ENCODE measurements around the gene SCT. TPM values are rescaled to one million over a fixed set of nuclear protein-coding genes. Genes with fewer than 3 reads are reported as not detected.

SCT gene
- total RNA-seq, 2 donors from 2014 or later, result not detected

DNA sequence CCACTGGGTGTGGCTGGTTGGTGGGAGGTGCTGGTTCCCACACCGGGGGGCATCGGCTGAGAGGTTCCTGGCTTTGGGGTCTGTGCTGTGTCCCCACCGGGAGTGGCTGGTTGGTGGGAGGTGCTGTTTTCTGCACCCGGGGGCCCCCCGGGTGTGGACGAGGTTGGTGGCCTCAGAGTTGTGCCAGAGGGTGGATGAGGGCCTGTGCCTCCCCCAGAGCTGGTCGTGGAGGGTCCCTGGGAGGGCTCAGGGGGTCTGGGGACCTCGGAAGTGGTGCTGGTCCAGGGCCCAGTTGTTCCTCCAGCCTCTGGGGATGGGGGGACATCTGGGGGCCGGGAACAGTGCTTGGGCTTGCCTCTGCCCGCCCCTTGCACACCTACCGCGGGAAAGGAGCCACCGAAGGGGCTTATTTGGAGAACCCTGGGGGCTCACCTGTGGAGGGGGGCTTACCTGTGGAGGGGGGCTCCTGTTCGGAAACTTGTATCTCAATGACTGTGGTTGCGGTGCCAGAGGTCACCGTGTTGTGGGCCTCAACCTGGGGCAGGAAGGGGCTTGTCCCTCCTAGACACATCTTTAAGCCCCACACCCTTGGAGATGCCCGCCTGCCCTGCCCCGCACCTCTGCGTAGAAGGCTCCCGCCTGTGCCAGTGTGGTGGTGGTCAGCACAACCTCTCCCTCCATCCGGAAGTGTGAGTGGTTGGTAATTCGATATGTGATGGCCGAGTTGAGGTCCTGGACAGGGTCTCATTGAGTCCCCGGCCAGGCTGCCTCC lies 7.9 kb downstream of the SCT start:
- intact Hi-C loops (cut with DNase I), result no loop called here
- peaks cover 11% of the 10 kb centered on the region for H3K4me1 ChIP-seq (replicated peaks)
- no peaks in the 10 kb centered on the region for H3K9me3 ChIP-seq
- H3K27me3 ChIP-seq (replicated peaks; ENCODE audit: insufficient read depth), result no peaks in the 10 kb centered on the region
- TF ChIP-seq, protein P1, sequence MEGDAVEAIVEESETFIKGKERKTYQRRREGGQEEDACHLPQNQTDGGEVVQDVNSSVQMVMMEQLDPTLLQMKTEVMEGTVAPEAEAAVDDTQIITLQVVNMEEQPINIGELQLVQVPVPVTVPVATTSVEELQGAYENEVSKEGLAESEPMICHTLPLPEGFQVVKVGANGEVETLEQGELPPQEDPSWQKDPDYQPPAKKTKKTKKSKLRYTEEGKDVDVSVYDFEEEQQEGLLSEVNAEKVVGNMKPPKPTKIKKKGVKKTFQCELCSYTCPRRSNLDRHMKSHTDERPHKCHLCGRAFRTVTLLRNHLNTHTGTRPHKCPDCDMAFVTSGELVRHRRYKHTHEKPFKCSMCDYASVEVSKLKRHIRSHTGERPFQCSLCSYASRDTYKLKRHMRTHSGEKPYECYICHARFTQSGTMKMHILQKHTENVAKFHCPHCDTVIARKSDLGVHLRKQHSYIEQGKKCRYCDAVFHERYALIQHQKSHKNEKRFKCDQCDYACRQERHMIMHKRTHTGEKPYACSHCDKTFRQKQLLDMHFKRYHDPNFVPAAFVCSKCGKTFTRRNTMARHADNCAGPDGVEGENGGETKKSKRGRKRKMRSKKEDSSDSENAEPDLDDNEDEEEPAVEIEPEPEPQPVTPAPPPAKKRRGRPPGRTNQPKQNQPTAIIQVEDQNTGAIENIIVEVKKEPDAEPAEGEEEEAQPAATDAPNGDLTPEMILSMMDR (IDR thresholded peaks at IDR 0.05), result no peak
- TF ChIP-seq POLR2A (IDR thresholded peaks at IDR 0.05), result no peak
- no peak for TF ChIP-seq POLR2AphosphoS5 (IDR thresholded peaks at IDR 0.05)
- H3K36me3 ChIP-seq, result no peaks in the 10 kb centered on the region
- no peak overlapping the region for H3K4me3 ChIP-seq
- DNase-seq (ENCODE audit: low spot score), result no peak
- 91% methylated on average over 24 of the region's 24 CpGs for WGBS
- H3K27ac ChIP-seq, result no peak overlapping the region

DNA sequence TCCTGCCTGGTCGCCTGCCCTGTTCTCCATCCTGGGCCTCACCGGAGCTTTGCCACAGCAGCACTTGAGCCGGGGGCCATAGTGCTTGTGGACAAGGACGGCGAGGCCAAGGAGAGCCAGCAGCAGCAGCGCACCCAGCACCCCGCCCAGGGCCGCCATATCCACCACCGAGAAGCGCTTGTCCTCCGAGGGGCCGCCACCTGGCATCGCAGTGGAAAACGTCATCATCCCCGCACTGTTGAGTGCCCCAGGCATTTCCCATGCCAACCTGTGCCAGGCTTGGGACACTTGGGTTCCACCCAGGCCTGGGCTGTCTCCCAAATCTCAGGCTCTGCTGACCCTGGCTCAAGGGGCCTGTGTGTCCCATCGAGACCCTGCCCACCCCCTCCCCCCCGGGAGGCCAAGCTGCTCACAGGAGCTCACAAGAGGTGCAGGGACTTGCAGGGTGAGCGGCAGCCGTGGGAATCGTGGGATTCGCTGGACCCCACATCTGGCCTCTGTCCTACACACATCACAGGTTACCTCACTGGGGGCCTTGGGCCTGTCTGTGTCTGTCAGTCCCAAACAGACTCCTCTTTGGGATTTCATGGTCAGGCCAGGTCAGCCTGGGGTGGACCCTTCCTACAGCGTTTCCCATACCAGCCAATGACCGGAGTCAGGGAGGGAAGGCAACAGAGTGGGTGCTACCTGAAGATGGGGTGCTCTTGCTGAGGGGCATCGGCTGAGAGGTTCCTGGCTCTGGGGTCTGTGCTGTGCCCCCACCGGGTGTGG lies 8.9 kb downstream of the SCT start:
- Histone ChIP-seq H3K9me3 (no peaks in the 10 kb centered on the region), H3K27ac (no peak overlapping the region), H3K36me3 (no peaks in the 10 kb centered on the region), H3K4me3 (no peak overlapping the region), H3K4me1 (replicated peaks) (peaks cover 15% of the 10 kb centered on the region), H3K27me3 (replicated peaks; ENCODE audit: insufficient read depth) (no peaks in the 10 kb centered on the region)
- 95% methylated on average over 21 of the region's 25 CpGs for WGBS
- no peak for TF ChIP-seq POLR2AphosphoS5 (IDR thresholded peaks at IDR 0.05)
- TF ChIP-seq POLR2A (IDR thresholded peaks at IDR 0.05), result no peak
- TF ChIP-seq, protein P1 (IDR thresholded peaks at IDR 0.05), result no peak
- intact Hi-C loops (cut with DNase I), result no loop called here
- DNase-seq (ENCODE audit: low spot score), result no peak

- Histone ChIP-seq H3K4me1 (replicated peaks) (peaks cover 15% of the 10 kb centered on the region), H3K4me3 (no peak overlapping the region), H3K27me3 (replicated peaks; ENCODE audit: insufficient read depth) (no peaks in the 10 kb centered on the region), H3K36me3 (no peaks in the 10 kb centered on the region), H3K27ac (no peak overlapping the region), H3K9me3 (no peaks in the 10 kb centered on the region)
- WGBS, result 94% methylated on average over 39 of the region's 57 CpGs
- intact Hi-C loops (cut with DNase I), result no loop called here
- DNase-seq (ENCODE audit: low spot score), result no peak
- TF ChIP-seq POLR2AphosphoS5 (IDR thresholded peaks at IDR 0.05), result no peak
- TF ChIP-seq, protein P1 (IDR thresholded peaks at IDR 0.05), result no peak
Measured at GRCh38 chr11:617199-617911, 9.6 kb downstream of the SCT start.

DNA sequence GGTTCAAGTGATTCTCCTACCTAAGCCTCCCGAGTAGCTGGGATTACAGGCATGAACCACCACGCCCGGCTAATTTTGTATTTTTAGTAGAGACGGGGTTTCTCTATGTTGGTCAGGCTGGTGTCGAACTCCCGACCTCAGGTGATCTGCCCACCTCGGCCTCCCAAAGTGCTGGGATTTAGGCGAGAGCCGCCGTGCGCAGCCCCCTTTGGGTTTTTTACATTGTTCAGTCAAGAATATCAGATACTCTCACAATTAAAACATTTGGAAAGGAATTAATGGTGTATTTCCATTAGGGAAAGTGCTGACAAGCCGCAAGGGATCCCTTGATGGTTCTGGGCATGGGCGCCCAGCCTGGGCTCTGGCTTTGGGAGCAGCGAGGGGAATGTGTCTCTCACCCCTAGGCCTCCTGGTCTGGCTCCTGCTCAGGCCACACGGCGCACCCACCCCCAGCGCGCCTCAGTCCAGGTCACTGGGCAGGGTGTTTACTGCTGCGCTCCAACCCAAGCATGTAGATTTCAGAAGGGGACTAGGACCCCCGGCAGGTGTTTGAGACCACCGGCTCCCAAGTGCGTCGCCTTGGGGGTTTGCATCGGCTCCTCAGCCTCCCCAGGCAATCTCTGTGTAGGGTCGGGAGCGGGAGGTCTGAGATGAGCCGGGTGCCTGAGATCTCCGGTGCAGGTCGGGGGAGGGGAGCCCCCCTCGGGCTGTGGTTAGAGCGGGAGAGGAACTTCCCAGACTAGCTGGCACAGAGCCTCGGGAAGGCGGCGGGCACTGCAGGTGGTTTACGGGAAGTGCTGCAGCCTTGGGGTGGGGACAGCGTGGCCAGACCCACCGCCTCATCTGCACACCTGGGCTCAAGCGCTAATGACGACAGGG lies 10.4 kb downstream of the SCT start:
- no peaks in the 10 kb centered on the region for H3K36me3 ChIP-seq
- DNase-seq (ENCODE audit: low spot score), result no peak
- H3K9me3 ChIP-seq, result no peaks in the 10 kb centered on the region
- intact Hi-C loops (cut with DNase I), result no loop called here
- no peaks in the 10 kb centered on the region for H3K27me3 ChIP-seq (replicated peaks; ENCODE audit: insufficient read depth)
- WGBS, result 88% methylated on average over 39 of the region's 39 CpGs
- peak overlapping the region in 1 of 2 donors; percentile 91 for H3K27ac ChIP-seq
- TF ChIP-seq POLR2AphosphoS5 (IDR thresholded peaks at IDR 0.05), result no peak
- no peak for TF ChIP-seq POLR2A (IDR thresholded peaks at IDR 0.05)
- TF ChIP-seq, protein P1 (IDR thresholded peaks at IDR 0.05), result no peak
- peaks cover 15% of the 10 kb centered on the region for H3K4me1 ChIP-seq (replicated peaks)
- peak overlapping the region in 1 of 2 donors; percentile 63 for H3K4me3 ChIP-seq
